GM12892 (cell line): ENCODE measurements around the gene THRSP.
"Not testable (repeated sequence)": the region's sequence is repeated elsewhere in the genome, so short reads cannot be mapped to it uniquely, and the experiment has no call there.

ENCODE experiments used
- DNase-seq: peaks from one replicate; pipeline ENCODE4 v3.0.0; 2011; ENCODE audit not compliant: insufficient read length
- FAIRE-seq: peaks from 2 replicates; lab custom pipeline; 2011; peaks lifted over from hg19 to GRCh38; lab: Jason Lieb, UNC
- POLR2A ChIP-seq: IDR thresholded peaks from 2 replicates; pipeline ENCODE4 v1.6.1; 2011; ENCODE audit warnings: low read depth, low read length, control low read depth
- POLR2AphosphoS5 ChIP-seq: IDR thresholded peaks from 2 replicates; pipeline ENCODE4 v1.6.1; 2011; ENCODE audit warnings: low read depth, low read length, control low read depth
- TAF1 ChIP-seq: IDR thresholded peaks from 2 replicates; pipeline ENCODE4 v1.6.1; 2011; ENCODE audit warnings: low read depth, mild to moderate bottlenecking, control low read depth, low read length, borderline replicate concordance

THRSP gene

DNA sequence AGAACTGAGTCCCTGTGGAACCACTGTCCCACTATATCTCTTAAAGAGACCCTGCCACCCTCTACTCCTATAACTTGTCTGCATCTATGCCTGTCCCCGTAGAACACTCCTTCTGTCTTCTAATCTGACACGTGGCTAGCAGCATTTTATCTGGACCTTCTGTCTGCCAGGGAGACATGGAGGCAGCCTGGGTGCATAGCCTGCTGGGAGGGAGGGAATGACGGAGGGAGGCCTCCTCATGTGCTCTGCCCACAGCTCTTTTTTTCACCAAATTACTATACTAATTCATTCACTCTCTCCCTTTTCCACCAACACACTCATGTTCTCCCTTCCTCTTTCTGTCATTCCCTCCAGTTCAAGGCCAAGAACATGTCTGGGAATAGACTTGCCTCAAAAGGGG lies 7.6 kb upstream of the THRSP start:
- DNase-seq (no peak), FAIRE-seq (no peak)
- TF ChIP-seq POLR2A, result no peak
- TF ChIP-seq POLR2AphosphoS5, result no peak
- TF ChIP-seq TAF1, result no peak

DNA sequence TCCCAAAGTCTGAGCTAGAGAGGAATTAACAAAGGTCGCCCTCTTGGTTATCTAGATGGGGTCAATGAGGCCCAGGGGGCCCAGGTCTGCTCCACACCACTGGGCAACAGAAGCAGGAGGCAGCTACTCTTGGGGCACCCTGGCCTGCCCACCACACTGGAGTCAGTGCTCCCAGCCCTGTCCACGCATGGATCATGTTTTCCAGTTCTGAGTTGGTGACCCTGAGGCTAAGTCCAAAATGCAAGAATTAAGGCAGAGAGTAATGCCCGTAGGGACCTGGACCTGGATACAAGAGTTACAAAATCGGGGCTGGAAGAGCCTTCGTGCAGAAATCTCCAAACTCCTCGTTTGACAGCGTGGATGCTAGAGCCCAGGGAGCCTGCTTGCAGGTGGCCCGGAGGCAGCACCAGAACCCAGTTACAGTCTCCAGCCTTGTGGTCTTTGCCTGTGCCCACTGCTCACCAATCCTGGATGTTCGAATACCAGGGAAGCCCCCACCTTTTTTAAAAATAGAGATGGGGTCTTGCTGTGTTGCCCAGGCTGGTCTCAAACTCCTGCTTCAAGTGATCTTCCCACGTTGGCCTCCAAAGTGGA lies 6.1 kb upstream of the THRSP start:
- no peak for DNase-seq
- FAIRE-seq, result no peak

DNA sequence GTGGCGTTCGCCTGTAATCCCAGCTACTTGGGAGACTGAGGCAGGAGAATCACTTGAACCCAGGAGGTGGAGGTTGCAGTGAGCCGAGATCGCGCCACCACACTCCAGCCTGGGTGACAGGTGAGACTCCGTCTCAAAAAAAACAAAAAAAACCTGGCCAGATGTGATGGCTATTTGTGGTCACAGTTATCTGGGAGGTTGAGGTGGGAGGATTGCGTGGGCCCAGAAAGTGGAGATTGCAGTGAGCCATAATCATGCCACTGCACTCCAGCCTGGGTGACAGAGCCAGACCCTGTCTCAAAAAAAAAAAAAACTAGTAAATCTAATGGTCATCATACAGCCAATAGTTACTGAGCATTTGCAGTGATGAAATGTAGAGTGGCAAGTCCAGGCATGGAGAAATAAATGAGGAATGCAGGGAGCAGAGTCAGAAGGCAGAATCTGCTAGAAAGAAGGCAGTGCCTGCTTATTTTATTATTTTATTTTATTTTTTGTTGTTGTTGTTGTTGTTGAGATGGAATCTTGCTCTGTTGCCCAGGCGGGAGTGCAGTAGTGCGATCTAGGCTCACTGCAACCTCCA lies 3.8 kb upstream of the THRSP start:
- FAIRE-seq, DNase-seq: not testable (repeated sequence)

More for the DNA sequence above, 6.1 kb upstream of the THRSP start:
- TF ChIP-seq TAF1, result no peak
- no peak for TF ChIP-seq POLR2AphosphoS5
- no peak for TF ChIP-seq POLR2A

DNA sequence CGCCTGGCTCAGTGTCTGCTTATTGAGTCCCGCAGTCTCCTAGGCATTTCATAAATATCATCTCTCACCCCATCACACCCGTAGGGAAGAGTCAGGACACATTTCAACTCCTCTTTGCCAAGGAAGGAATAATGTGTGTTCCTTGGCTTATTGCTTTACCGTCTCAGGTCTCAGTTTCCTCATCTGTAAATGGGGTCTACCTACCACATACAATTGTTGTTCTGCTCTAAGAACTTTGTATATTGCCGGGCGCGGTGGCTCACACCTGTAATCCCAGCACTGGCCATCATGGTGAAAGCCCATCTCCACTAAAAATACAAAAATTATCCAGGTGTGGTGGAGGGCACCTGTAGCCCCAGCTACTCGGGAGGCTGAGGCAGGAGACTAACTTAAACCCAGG lies 3.1 kb upstream of the THRSP start:
- DNase-seq (no peak), FAIRE-seq (no peak)
- TF ChIP-seq POLR2A, result no peak
- TF ChIP-seq POLR2AphosphoS5, result no peak
- TF ChIP-seq TAF1, result no peak

DNA sequence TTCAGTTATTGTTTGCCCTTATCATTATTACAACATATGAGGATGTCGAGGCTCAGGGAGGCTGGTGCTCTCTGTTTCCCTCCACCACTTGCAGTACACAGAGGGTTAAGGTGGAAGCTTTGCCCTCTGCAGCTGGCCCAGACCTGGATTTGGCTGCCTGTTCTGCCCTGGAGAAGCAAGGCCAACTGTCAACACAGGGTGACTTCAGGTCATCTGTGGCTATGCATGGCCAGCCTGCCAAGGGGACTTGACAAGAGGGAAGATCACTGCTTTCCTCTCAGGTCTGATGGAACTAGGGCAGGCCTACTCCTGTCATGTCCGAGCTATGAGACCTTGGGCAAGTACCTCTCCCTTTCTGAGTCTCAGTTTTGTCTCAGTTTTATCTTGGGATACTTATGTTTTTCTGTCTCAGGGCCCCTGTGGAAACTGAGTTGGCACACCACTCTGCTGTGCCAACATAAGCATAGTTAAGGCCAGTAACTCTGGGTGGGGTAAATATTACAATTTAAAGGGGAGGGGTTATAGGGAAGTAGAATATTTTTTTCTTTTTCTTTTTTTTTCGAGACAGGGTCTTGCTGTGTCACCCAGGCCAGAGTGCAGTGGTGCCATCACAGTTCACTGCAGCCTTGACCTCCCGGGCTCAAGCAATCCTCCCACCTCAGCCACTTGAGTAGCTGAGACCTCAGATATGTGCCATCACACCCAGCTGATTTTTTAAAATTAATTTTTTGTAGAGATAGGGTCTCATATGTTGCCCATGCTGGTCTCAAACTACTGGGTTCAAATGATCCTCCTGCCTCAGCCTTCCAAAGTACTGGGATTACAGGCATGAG lies 2.4 kb upstream of the THRSP start:
- TF ChIP-seq POLR2A (no peak), POLR2AphosphoS5 (no peak), TAF1 (no peak)
- DNase-seq (no peak), FAIRE-seq (peak; percentile 42)

DNA sequence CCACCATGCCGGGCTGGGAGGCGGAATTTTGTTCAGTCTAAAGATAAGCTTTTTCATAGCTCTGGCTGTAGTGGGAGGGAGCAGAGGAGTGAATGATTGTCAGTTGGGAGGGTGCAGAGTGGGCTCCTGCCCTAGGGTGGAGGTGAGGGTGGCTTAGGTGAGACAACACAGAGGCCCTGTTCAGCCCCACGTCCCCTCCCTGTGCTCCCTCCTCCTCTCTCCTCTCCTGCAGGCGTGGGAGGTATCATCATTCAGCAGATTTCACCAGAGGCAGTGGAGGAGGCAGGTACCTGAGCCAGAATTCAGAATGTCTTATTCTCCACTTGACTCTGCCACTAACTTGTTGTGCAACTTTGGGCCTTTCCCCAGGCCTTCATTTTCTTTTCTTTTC lies 1.7 kb upstream of the THRSP start:
- FAIRE-seq (no peak), DNase-seq (no peak)
- TF ChIP-seq TAF1 (no peak), POLR2A (no peak), POLR2AphosphoS5 (no peak)

DNA sequence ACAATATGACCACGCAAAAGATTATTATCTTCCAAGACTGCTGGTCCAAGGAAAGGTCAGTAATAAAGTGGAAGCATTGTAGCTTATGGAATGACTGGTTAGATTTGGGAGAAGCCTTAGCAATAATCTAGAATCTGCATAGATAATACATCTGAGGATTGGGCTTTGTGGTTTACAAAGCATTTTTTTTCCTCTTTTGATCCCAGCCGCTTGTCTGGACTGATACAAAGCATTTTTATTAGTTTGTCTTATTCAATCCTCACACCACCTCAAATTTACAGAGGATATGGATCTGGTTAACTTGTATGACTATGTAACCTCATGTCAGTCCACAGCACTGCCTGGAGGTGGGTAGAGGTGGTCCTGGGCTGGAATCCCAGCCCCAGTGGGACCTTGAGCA lies 990 bp upstream of the THRSP start:
- TF ChIP-seq TAF1 (no peak), POLR2AphosphoS5 (no peak), POLR2A (no peak)
- no peak for DNase-seq
- FAIRE-seq, result no peak

DNA sequence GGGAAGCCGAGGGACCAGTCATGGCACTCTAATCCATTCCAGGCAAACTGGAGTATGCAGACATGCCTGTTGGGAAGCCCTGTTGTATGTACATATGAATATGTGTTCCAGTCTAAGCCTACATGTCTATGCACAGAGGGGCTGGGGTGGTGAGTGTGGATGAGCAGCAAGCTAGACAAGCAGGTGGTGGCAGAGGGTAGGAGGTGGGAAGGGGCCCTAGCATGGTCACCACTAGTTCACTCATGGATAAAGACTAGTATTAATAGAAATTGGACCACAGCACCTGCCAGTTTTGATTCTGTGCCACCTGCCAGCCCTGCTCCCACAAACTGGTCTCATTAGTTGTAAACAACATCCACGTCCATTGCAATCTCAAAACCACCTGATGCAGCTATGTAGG lies 1.5 kb downstream of the THRSP start:
- TF ChIP-seq POLR2A (no peak), TAF1 (no peak), POLR2AphosphoS5 (no peak)
- DNase-seq (no peak), FAIRE-seq (no peak)

DNA sequence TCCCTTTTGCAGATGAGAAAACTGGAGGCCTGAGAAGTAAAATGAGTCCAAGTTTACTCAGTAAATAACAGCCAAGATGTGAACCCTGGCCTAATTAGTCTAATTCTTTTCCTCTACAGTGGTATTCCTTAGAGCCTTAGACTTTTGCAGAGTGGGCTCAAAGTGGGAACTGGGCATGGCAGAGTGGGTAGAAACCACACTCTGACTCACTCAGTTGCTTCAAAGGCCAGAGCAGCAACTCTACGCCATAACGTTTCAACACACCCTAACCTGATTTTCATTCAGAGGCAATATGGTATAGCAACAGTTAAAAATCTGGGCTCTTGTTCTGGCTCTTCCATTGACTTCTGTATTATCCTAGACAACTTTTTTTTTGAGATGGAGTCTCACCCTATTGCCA lies 2.8 kb downstream of the THRSP start:
- FAIRE-seq (no peak), DNase-seq (no peak)
- TF ChIP-seq TAF1 (no peak), POLR2AphosphoS5 (no peak), POLR2A (no peak)

DNA sequence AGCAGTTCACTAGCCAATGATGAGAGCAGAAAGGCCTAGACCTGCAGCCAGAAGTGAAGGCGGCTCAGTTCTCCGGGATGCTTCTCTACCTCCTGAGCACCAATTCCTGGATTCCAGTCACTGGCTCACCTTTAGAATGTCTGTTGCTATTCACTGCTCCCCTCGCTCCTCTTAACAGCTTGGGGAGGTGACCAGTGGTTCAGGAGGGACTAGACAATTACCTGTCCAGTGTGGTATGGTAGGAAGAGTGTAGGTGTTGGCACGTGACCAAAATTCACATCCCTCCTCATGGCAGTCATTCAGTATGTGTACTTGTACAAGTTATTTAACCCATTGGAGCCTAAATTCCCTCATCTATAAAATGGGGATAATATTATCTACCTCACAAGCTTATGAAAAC lies 4.0 kb downstream of the THRSP start:
- TF ChIP-seq POLR2AphosphoS5 (0 out of 2 replicates have a peak, but pooled peaks have one; percentile 31), POLR2A (no peak), TAF1 (no peak)
- DNase-seq, result no peak
- FAIRE-seq, result no peak

DNA sequence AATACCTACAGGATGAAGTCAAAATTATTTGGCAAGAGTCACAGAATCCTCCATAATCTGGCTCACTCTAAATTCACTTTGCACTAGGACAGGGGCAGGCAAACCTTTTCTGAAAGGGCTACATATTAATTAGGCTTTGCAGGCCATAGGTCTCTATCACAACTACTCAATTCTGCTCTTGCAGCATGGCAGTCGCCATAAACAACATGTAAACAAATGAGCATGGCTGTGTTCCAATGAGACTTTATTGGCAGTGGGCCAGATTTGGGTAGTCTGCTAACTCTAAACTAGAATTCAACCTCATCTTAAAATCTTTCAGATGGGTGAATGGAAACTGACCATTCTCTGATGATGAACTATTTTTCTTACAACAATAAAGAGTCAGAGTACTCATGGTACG lies 5.8 kb downstream of the THRSP start:
- TF ChIP-seq POLR2A (no peak), TAF1 (no peak), POLR2AphosphoS5 (no peak)
- FAIRE-seq, result no peak
- no peak for DNase-seq

DNA sequence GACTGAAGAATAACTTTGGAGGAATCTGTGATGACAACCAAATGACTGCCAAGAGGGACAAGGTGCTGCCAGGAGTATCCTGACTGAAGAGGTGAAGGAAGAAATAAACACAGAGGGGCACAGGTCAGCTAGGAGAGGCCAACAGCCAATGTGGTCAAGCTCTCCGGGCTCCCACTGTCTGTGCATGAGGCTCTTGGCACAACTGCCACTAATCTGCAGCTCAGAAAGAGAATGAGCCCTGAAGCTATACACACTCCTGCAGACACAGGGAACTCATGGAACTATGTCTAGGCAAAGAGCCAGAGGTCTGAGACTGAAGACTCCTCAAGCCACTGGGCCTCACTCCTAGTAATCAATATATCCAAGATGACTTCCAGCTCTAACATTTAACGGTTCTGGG lies 7.0 kb downstream of the THRSP start:
- TF ChIP-seq TAF1 (no peak), POLR2AphosphoS5 (no peak), POLR2A (no peak)
- no peak for DNase-seq
- FAIRE-seq, result no peak
